LNCAP (cell line): ENCODE data around the gene NEU4.

Source experiments
- TF ChIP-seq, protein P1 (sequence below): fragments of 450-650 bp; IDR thresholded peaks from 2 replicates; pipeline ENCODE4 v1.5.1; 2017; ENCODE audit warnings: mild to moderate bottlenecking

NEU4 gene

DNA sequence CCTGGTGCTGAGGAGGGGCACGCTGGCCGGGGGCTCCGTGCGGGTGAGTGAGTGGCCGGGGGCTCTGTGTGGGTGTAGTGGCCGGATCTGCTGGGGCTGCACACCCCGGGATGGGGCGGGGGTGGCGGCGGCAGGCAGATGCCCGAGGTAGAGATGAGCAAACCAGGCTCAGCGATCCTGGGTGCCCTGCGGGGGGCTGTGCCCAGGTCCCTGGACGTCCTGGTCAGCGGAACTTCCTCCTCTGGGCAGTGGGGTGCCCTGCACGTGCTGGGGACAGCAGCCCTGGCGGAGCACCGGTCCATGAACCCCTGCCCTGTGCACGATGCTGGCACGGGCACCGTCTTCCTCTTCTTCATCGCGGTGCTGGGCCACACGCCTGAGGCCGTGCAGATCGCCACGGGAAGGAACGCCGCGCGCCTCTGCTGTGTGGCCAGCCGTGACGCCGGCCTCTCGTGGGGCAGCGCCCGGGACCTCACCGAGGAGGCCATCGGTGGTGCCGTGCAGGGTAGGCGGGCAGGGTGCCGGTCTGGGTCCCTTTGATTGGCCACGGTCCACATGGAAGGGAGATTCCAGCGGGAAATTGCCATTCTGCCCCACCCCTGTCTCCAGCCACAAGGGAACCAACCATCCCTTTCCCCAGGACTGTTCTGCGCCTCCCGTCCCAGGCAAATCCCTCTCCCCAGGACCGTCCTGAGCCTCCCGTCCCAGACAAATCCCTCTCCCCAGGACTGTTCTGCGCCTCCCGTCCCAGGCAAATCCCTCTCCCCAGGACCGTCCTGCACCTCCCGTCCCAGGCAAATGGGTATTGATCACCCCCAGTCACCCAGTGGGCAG lies 5.9 kb downstream of the NEU4 start:
- TF ChIP-seq, protein P1, sequence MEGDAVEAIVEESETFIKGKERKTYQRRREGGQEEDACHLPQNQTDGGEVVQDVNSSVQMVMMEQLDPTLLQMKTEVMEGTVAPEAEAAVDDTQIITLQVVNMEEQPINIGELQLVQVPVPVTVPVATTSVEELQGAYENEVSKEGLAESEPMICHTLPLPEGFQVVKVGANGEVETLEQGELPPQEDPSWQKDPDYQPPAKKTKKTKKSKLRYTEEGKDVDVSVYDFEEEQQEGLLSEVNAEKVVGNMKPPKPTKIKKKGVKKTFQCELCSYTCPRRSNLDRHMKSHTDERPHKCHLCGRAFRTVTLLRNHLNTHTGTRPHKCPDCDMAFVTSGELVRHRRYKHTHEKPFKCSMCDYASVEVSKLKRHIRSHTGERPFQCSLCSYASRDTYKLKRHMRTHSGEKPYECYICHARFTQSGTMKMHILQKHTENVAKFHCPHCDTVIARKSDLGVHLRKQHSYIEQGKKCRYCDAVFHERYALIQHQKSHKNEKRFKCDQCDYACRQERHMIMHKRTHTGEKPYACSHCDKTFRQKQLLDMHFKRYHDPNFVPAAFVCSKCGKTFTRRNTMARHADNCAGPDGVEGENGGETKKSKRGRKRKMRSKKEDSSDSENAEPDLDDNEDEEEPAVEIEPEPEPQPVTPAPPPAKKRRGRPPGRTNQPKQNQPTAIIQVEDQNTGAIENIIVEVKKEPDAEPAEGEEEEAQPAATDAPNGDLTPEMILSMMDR: no peak

DNA sequence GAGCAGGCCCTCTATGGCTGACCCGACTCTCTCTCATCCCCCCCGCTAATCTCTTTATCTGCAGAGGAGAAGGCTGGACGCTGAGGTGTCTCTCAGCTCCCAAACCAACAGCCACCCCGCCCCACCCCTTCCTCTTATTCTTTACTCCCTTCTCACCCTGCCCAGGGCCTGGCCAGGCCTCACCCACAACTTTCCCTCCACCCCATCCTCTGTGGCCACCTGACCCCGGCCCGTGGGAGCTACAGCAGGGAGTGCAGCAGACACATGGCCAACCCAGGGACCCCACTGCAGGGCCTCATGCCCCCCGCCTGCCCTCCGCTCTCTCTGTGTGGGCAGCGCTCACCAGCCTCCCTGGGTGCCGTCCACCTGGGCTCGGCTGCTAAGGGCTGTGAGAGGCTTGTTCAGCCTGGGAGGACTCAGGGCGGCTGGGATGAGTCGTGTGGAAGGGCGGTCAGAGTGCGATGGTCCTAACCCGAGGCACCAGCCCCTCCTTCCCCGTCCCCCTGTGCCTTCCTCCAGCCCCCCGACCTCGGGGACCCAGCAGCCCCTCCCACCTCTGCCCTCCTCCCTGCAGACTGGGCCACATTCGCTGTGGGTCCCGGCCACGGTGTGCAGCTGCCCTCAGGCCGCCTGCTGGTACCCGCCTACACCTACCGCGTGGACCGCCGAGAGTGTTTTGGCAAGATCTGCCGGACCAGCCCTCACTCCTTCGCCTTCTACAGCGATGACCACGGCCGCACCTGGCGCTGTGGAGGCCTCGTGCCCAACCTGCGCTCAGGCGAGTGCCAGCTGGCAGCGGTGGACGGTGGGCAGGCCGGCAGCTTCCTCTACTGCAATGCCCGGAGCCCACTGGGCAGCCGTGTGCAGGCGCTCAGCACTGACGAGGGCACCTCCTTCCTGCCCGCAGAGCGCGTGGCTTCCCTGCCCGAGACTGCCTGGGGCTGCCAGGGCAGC lies 6.8 kb downstream of the NEU4 start:
- TF ChIP-seq, protein P1: no peak

DNA sequence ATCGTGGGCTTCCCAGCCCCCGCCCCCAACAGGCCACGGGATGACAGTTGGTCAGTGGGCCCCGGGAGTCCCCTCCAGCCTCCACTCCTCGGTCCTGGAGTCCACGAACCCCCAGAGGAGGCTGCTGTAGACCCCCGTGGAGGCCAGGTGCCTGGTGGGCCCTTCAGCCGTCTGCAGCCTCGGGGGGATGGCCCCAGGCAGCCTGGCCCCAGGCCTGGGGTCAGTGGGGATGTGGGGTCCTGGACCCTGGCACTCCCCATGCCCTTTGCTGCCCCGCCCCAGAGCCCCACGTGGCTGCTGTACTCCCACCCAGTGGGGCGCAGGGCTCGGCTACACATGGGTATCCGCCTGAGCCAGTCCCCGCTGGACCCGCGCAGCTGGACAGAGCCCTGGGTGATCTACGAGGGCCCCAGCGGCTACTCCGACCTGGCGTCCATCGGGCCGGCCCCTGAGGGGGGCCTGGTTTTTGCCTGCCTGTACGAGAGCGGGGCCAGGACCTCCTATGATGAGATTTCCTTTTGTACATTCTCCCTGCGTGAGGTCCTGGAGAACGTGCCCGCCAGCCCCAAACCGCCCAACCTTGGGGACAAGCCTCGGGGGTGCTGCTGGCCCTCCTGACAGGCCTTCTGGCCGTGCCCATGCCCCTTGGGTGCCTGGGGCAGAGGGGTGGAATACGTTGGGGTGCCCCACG lies 7.6 kb downstream of the NEU4 start:
- TF ChIP-seq, protein P1: no peak

DNA sequence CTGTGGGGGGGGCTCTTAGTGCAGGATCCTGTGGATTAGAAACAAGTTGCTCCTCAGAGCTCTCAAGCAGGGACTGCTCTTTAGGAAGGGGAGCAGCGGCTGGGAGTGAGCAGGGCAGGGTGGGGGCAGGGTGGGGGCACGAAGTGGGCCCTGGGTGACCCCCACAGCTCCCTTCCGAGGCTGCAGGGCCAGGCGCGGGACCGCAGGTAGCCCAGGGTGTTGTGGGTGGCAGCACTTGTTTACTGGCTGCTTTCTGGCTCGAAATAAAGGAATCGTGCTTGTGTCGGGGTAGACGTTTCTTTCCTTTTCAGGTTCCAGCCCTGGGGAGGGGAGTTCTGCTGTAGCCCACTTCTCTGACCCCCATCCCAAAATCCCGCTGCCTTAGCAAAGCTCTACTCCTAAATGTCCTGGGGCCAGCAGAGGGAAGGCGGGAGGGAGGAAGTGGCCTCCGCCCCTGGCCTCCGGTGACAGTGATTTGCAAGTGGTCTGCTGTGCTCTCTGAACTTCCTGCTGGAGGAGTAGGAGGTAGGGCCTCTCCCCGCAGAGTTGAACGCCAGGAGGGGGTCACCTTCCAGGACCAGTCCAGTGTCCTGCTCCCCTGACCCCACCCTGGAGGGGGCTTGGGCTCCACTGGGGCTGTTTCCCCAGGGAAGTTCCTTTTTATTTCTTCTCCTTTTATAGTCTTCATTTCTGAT lies 8.3 kb downstream of the NEU4 start:
- TF ChIP-seq, protein P1: no peak

DNA sequence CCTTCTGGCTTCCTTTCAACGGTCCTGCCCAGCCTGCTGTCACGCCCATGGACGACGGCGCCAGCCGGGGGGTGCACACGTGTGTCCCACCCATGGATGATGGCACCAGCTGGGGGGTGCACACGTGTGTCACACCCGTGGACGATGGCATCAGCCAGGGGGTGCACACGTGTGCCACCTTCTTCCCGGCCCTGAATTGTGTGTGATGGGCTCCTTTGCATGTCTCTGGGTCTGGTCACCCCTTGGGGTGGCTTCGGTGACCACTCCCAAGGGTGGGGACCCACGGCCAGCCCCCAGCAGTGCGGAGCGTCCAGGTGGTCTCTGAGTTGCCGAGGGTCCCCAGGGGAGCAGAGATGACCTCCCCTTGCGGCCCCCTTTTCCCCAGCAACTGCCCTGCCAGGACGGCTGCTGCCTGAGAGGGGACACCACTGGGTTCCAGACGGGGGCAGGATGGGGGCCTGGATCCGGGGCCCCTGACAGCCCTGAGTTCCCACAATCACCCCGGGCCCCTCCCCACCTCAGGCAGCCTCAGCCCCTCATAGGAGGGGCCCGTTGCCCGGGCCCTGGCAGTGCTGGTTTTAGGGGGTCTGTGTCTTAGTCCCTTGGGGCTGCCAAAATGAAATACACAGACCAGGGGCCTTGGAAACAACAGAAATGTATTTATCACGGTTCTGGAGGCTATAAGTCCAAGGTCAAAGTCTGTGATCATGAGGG lies 9.4 kb downstream of the NEU4 start:
- TF ChIP-seq, protein P1: no peak

DNA sequence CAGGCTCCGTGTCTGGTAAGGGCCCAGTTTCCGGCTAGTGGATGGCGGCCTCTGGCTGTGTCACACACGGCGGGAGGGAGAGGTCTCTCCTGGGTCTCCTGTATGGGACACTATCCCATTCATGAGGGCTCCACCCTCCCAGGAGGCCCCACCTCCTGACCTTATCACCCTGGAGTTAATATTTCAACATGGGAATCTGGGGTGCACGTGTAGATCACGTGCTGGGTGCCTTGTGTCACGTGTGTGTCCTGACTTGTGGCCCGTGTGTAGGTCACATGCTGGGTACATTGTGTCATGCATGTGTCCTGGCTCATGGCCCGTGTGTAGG lies 9.9 kb downstream of the NEU4 start:
- TF ChIP-seq, protein P1: no peak
